Skeletal muscle tissue (tissue), 4 donors: Measurements from ENCODE around the gene KIAA0232. TPM values are rescaled to one million over a fixed set of nuclear protein-coding genes. Genes with fewer than 3 reads are reported as not detected.

Source experiments
- H3K27ac ChIP-seq: one replicate; pipeline ENCODE4 v1.7.0; 2013; ENCODE audit warnings: mild to moderate bottlenecking, low read depth, low read length, inconsistent platforms
- H3K27me3 ChIP-seq, 3 donors: one replicate each; pipeline ENCODE4 v1.7.0; 2013; ENCODE audit warnings: low read length in 3 of 3; ENCODE audit not compliant: control insufficient read depth in 3 of 3, insufficient read depth in 3 of 3
- H3K36me3 ChIP-seq, 3 donors: one replicate each; pipeline ENCODE4 v1.7.0; 2013; ENCODE audit warnings: low read length in 3 of 3; ENCODE audit not compliant: control insufficient read depth in 3 of 3, insufficient read depth in 3 of 3
- H3K4me1 ChIP-seq, 3 donors: one replicate each; pipeline ENCODE4 v1.7.0; 2013; ENCODE audit warnings: low read length in 3 of 3, mild to moderate bottlenecking in 3 of 3; ENCODE audit not compliant: control insufficient read depth in 3 of 3, insufficient read depth in 3 of 3
- H3K4me3 ChIP-seq, 3 donors: one replicate each; pipeline ENCODE4 v1.7.0; 2013; ENCODE audit warnings: low read length in 3 of 3
- H3K9ac ChIP-seq, 3 donors: one replicate each; pipeline ENCODE4 v1.7.0; 2013; ENCODE audit warnings: low read length in 3 of 3, mild to moderate bottlenecking in 3 of 3, moderate library complexity in 2 of 3, low read depth in 1 of 3
- H3K9me3 ChIP-seq, 3 donors: one replicate each; pipeline ENCODE4 v1.7.0; 2013; ENCODE audit warnings: low read length in 3 of 3; ENCODE audit not compliant: control insufficient read depth in 3 of 3
- total RNA-seq: library from RNA; depleted of rRNA; stranded (reverse); fragments of >200 nt; gene quantifications from one replicate; pipeline ENCODE4 v1.2.3, GENCODE V29; 2014
- donor health status: Osteomylitis.

KIAA0232 gene
- total RNA-seq, 1 donor from 2014 or later, result 12.5 TPM

- peak overlapping the region; percentile 69 for H3K27ac ChIP-seq
- H3K4me3 ChIP-seq, result peak overlapping the region in 2 of 3 donors; percentile 27 to 39
- peaks cover 23 to 40% (median 28%) of the 10 kb centered on the region in 3 donors for H3K4me1 ChIP-seq
- no peaks in the 10 kb centered on the region for H3K27me3 ChIP-seq
- peak overlapping the region in 2 of 3 donors; percentile 3 to 33 for H3K9ac ChIP-seq
- no peaks in the 10 kb centered on the region for H3K36me3 ChIP-seq
- no peaks in the 10 kb centered on the region for H3K9me3 ChIP-seq
These were observed 134.3 kb downstream of the KIAA0232 start for GRCh38 chr4:6916587-6917460.

- no peaks in the 10 kb centered on the region for H3K36me3 ChIP-seq
- no peak overlapping the region for H3K4me3 ChIP-seq
- H3K9me3 ChIP-seq, result no peaks in the 10 kb centered on the region
- no peaks in the 10 kb centered on the region for H3K27me3 ChIP-seq
- H3K27ac ChIP-seq, result peak overlapping the region; percentile 69
- H3K4me1 ChIP-seq, result peaks cover 20 to 35% (median 26%) of the 10 kb centered on the region in 3 donors
- H3K9ac ChIP-seq, result peak overlapping the region in 1 of 3 donors; percentile 40
These were observed 135.1 kb downstream of the KIAA0232 start for GRCh38 chr4:6917461-6918271.

- peak overlapping the region in 2 of 3 donors; percentile 32 to 40 for H3K9ac ChIP-seq
- H3K27me3 ChIP-seq, result no peaks in the 10 kb centered on the region
- no peaks in the 10 kb centered on the region for H3K9me3 ChIP-seq
- peaks cover 0 to under 1% (median 0%) of the 10 kb centered on the region in 3 donors for H3K36me3 ChIP-seq
- H3K27ac ChIP-seq, result peak overlapping the region; percentile 52
- peaks cover 20 to 34% (median 24%) of the 10 kb centered on the region in 3 donors for H3K4me1 ChIP-seq
- H3K4me3 ChIP-seq, result no peak overlapping the region
These were observed 135.8 kb downstream of the KIAA0232 start for GRCh38 chr4:6918338-6918737.

- peaks cover 32 to 46% (median 32%) of the 10 kb centered on the region in 3 donors for H3K4me1 ChIP-seq
- no peaks in the 10 kb centered on the region for H3K27me3 ChIP-seq
- no peak overlapping the region for H3K27ac ChIP-seq
- H3K9me3 ChIP-seq, result no peaks in the 10 kb centered on the region
- H3K36me3 ChIP-seq, result peaks cover 7 to 11% (median 9%) of the 10 kb centered on the region in 3 donors
- H3K4me3 ChIP-seq, result no peak overlapping the region
- no peak overlapping the region for H3K9ac ChIP-seq
These were observed 137.6 kb downstream of the KIAA0232 start for GRCh38 chr4:6920171-6920570.

- peaks cover 7 to 13% (median 9%) of the 10 kb centered on the region in 3 donors for H3K36me3 ChIP-seq
- no peak overlapping the region for H3K27ac ChIP-seq
- H3K4me1 ChIP-seq, result peaks cover 23 to 37% (median 24%) of the 10 kb centered on the region in 3 donors
- no peak overlapping the region for H3K9ac ChIP-seq
- no peak overlapping the region for H3K4me3 ChIP-seq
- H3K27me3 ChIP-seq, result no peaks in the 10 kb centered on the region
- no peaks in the 10 kb centered on the region for H3K9me3 ChIP-seq
These were observed 141.0 kb downstream of the KIAA0232 start for GRCh38 chr4:6923507-6923906.

- H3K4me3 ChIP-seq, result no peak overlapping the region
- peaks cover 31 to 45% (median 32%) of the 10 kb centered on the region in 3 donors for H3K4me1 ChIP-seq
- peak overlapping the region; percentile 11 for H3K27ac ChIP-seq
- H3K9me3 ChIP-seq, result no peaks in the 10 kb centered on the region
- H3K36me3 ChIP-seq, result peaks cover 7 to 13% (median 9%) of the 10 kb centered on the region in 3 donors
- H3K27me3 ChIP-seq, result no peaks in the 10 kb centered on the region
- H3K9ac ChIP-seq, result peak overlapping the region in 1 of 3 donors; percentile 62
These were observed 141.8 kb downstream of the KIAA0232 start for GRCh38 chr4:6924361-6924779.

GRCh38 chr4:6925357-6925836 is 142.9 kb downstream of the KIAA0232 start:
- Histone ChIP-seq H3K4me3 (no peak overlapping the region), H3K27ac (no peak overlapping the region), H3K9ac (no peak overlapping the region), H3K36me3 (peaks cover 7 to 13% (median 9%) of the 10 kb centered on the region in 3 donors), H3K27me3 (no peaks in the 10 kb centered on the region), H3K4me1 (peaks cover 41 to 54% (median 42%) of the 10 kb centered on the region in 3 donors), H3K9me3 (no peaks in the 10 kb centered on the region)

- H3K27me3 ChIP-seq, result no peaks in the 10 kb centered on the region
- no peak overlapping the region for H3K4me3 ChIP-seq
- H3K36me3 ChIP-seq, result peaks cover 7 to 13% (median 9%) of the 10 kb centered on the region in 3 donors
- no peaks in the 10 kb centered on the region for H3K9me3 ChIP-seq
- H3K9ac ChIP-seq, result no peak overlapping the region
- no peak overlapping the region for H3K27ac ChIP-seq
- H3K4me1 ChIP-seq, result peaks cover 41 to 54% (median 42%) of the 10 kb centered on the region in 3 donors
These were observed 143.6 kb downstream of the KIAA0232 start for GRCh38 chr4:6926081-6926480.

- Histone ChIP-seq H3K27ac (peak overlapping the region; percentile 48), H3K27me3 (no peaks in the 10 kb centered on the region), H3K4me1 (peaks cover 42 to 54% (median 45%) of the 10 kb centered on the region in 3 donors), H3K36me3 (peaks cover 7 to 13% (median 9%) of the 10 kb centered on the region in 3 donors), H3K9ac (no peak overlapping the region), H3K4me3 (no peak overlapping the region), H3K9me3 (no peaks in the 10 kb centered on the region)
These were observed 144.4 kb downstream of the KIAA0232 start for GRCh38 chr4:6926681-6927478.
